B cell (primary cell): Measurements from ENCODE around the gene PTPN21.

Experiments used
- EZH2 ChIP-seq: IDR thresholded peaks from 2 replicates; pipeline ENCODE4 v1.6.1; 2012; ENCODE audit warnings: borderline replicate concordance, low read depth, mild to moderate bottlenecking, moderate library complexity, low read length; ENCODE audit not compliant: insufficient read depth, poor library complexity, severe bottlenecking
- TF ChIP-seq, protein P1 (sequence below): fragments of 200-600 bp; IDR thresholded peaks from one replicate; pipeline ENCODE4 v1.8.0; 2022; ENCODE audit warnings: antibody characterized with exemption, mild to moderate bottlenecking

DNA sequence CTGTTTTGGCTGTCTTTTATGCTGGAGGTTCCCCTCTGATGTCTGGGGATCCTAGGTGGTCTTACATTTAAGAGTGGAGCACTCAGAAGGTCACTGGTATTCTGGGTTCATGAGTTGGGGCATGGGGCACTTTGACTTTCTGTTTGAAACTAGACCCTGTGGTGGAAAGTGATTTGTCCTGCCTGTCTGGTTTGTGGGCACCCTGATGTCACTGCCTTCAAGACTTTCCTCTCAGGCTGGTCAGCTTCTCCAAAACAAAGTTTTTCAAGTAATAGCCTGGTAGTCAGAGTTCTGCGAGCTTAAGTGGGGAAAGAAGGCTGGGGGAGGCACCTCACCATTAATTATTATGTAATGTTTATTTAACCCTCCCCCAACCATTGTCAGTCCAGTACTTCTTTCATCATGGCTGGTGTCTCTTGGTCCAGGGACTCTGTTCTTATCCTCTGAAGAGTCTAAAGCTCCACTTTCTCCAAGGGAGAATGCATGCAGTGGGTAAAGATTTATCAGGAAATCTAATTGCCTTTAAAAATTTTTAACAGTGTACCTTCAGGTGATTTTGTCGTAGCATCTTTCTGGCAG lies 43.4 kb upstream of the PTPN21 start:
- TF ChIP-seq, protein P1, sequence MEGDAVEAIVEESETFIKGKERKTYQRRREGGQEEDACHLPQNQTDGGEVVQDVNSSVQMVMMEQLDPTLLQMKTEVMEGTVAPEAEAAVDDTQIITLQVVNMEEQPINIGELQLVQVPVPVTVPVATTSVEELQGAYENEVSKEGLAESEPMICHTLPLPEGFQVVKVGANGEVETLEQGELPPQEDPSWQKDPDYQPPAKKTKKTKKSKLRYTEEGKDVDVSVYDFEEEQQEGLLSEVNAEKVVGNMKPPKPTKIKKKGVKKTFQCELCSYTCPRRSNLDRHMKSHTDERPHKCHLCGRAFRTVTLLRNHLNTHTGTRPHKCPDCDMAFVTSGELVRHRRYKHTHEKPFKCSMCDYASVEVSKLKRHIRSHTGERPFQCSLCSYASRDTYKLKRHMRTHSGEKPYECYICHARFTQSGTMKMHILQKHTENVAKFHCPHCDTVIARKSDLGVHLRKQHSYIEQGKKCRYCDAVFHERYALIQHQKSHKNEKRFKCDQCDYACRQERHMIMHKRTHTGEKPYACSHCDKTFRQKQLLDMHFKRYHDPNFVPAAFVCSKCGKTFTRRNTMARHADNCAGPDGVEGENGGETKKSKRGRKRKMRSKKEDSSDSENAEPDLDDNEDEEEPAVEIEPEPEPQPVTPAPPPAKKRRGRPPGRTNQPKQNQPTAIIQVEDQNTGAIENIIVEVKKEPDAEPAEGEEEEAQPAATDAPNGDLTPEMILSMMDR: no peak
- no peak for TF ChIP-seq EZH2
